ENCODE measurements around the gene OR10V1. TPM values are rescaled to one million over a fixed set of nuclear protein-coding genes. Genes with fewer than 3 reads are reported as not detected.

Gene OR10V1
- total RNA-seq, 1 experiment from 2014 or later = not detected

DNA sequence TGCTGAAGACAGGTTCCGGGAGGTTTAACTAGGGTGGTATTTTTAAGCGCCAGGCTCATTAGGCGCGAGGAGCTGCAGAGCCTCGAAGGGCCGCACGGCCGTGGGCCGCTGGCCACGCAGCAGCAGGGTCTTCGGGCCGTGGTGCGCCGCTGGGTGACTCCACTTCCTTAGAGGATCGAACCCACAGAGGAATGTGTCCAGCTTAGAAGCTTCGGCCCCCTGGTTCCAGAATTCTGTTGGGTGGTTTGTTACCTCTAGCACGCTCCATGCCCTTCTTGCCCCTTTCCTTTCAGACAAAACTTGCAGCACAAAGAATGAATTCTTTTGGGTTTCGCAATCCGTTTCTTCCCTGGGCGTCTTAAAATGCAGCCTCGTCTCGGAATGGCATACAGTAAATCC lies 44.0 kb downstream of the OR10V1 start:
- H3K27ac ChIP-seq (ENCODE audit: low read length) = peak overlapping the region; percentile 59
- no peaks in the 10 kb centered on the region for H3K27me3 ChIP-seq (ENCODE audit: low read length)
- peaks cover 39% of the 10 kb centered on the region for H3K79me2 ChIP-seq (ENCODE audit: low read length)
- no peaks in the 10 kb centered on the region for H3K9me2 ChIP-seq (replicated peaks; ENCODE audit: insufficient read depth, low read length)
- peak overlapping the region; percentile 98 for H3K4me2 ChIP-seq (ENCODE audit: low read depth, low read length, poor library complexity, severe bottlenecking)
- peaks cover 19% of the 10 kb centered on the region for H3K36me3 ChIP-seq (ENCODE audit: insufficient read depth, low read length)
- H3K9me3 ChIP-seq (ENCODE audit: low read length) = no peaks in the 10 kb centered on the region
- DNase-seq = no peak
- peak overlapping the region; percentile 96 for H3K4me3 ChIP-seq (ENCODE audit: low read length)
- peaks cover 10% of the 10 kb centered on the region; the same call in 1 of the 2 replicates for H4K20me1 ChIP-seq (ENCODE audit: insufficient read depth, low read depth, low read length)
- peak overlapping the region; percentile 79 for H3K9ac ChIP-seq (ENCODE audit: low read length)
- peak overlapping the region; percentile 89 for H2AFZ ChIP-seq (ENCODE audit: low read length)
- H3K4me1 ChIP-seq (ENCODE audit: low read length) = peaks cover 35% of the 10 kb centered on the region

GRCh38 chr11:59668950-59669610 lies 44.6 kb downstream of the OR10V1 start, which contains the start of gene PATL1:
Gene PATL1 (minus strand): TSS chr11:59669037. CDS start chr11:59668895, 142 bp downstream.
- H3K9ac ChIP-seq (ENCODE audit: low read length) = peak within 1 kb of the TSS; percentile 99
- H3K27ac ChIP-seq (ENCODE audit: low read length) = peak within 1 kb of the TSS; percentile 59
- peak; percentile 98 for DNase-seq
- peaks cover 21% of the 10 kb centered on the region for H3K36me3 ChIP-seq (ENCODE audit: insufficient read depth, low read length)
- H3K4me2 ChIP-seq (ENCODE audit: low read depth, low read length, poor library complexity, severe bottlenecking) = peak within 1 kb of the TSS; percentile 100
- H4K20me1 ChIP-seq (ENCODE audit: insufficient read depth, low read depth, low read length) = peaks cover 10% of the 10 kb centered on the region; the same call in 1 of the 2 replicates
- peaks cover 40% of the 10 kb centered on the region for H3K4me1 ChIP-seq (ENCODE audit: low read length)
- H3K9me3 ChIP-seq (ENCODE audit: low read length) = no peaks in the 10 kb centered on the region
- no peaks in the 10 kb centered on the region for H3K27me3 ChIP-seq (ENCODE audit: low read length)
- peaks cover 44% of the 10 kb centered on the region for H3K79me2 ChIP-seq (ENCODE audit: low read length)
- peak within 1 kb of the TSS; percentile 96 for H3K4me3 ChIP-seq (ENCODE audit: low read length)
- H2AFZ ChIP-seq (ENCODE audit: low read length) = peak within 1 kb of the TSS; percentile 90
- no peaks in the 10 kb centered on the region for H3K9me2 ChIP-seq (replicated peaks; ENCODE audit: insufficient read depth, low read length)

GRCh38 chr11:59668188-59668949 lies 45.3 kb downstream of the OR10V1 start:
- Histone ChIP-seq H3K9me2 (replicated peaks; ENCODE audit: insufficient read depth, low read length) (no peaks in the 10 kb centered on the region), H3K27ac (ENCODE audit: low read length) (peak overlapping the region; percentile 56; the same call in 1 of the 2 replicates), H4K20me1 (ENCODE audit: insufficient read depth, low read depth, low read length) (peaks cover 10% of the 10 kb centered on the region; the same call in 1 of the 2 replicates), H3K27me3 (ENCODE audit: low read length) (no peaks in the 10 kb centered on the region), H3K4me3 (ENCODE audit: low read length) (peak overlapping the region; percentile 96), H3K4me1 (ENCODE audit: low read length) (peaks cover 47% of the 10 kb centered on the region), H3K4me2 (ENCODE audit: low read depth, low read length, poor library complexity, severe bottlenecking) (peak overlapping the region; percentile 100), H3K36me3 (ENCODE audit: insufficient read depth, low read length) (peaks cover 26% of the 10 kb centered on the region), H2AFZ (ENCODE audit: low read length) (peak overlapping the region; percentile 90; the same call in 1 of the 2 replicates), H3K79me2 (ENCODE audit: low read length) (peaks cover 51% of the 10 kb centered on the region), H3K9me3 (ENCODE audit: low read length) (no peaks in the 10 kb centered on the region), H3K9ac (ENCODE audit: low read length) (peak overlapping the region; percentile 99)
- no peak for DNase-seq

DNA sequence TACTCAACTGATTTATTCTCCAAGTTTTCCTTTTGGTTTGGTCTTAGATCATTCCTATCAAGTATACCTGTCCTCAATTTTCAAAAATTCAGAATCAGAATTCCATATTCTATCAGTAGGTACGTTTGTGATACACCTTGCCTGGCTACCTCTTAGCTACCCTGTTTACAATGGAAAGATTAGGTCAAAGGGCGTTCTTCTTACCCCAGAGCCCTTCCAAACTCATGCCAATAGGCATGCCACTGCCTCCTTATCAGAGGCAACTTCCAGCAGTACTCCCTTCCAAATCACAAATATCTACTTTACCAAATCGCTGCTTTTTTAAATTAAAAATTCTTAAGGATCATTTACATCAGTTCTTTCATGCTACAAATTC lies 45.8 kb downstream of the OR10V1 start:
- H3K27ac ChIP-seq (ENCODE audit: low read length) = peak overlapping the region; percentile 56; the same call in 1 of the 2 replicates
- H3K9me3 ChIP-seq (ENCODE audit: low read length) = no peaks in the 10 kb centered on the region
- DNase-seq = no peak
- H3K79me2 ChIP-seq (ENCODE audit: low read length) = peaks cover 57% of the 10 kb centered on the region
- no peak overlapping the region for H2AFZ ChIP-seq (ENCODE audit: low read length)
- peak overlapping the region; percentile 96 for H3K4me3 ChIP-seq (ENCODE audit: low read length)
- H3K4me2 ChIP-seq (ENCODE audit: low read depth, low read length, poor library complexity, severe bottlenecking) = peak overlapping the region; percentile 100
- H3K36me3 ChIP-seq (ENCODE audit: insufficient read depth, low read length) = peaks cover 31% of the 10 kb centered on the region
- peaks cover 53% of the 10 kb centered on the region for H3K4me1 ChIP-seq (ENCODE audit: low read length)
- no peaks in the 10 kb centered on the region for H3K9me2 ChIP-seq (replicated peaks; ENCODE audit: insufficient read depth, low read length)
- peaks cover 10% of the 10 kb centered on the region; the same call in 1 of the 2 replicates for H4K20me1 ChIP-seq (ENCODE audit: insufficient read depth, low read depth, low read length)
- no peaks in the 10 kb centered on the region for H3K27me3 ChIP-seq (ENCODE audit: low read length)
- H3K9ac ChIP-seq (ENCODE audit: low read length) = peak overlapping the region; percentile 99

GRCh38 chr11:59666969-59667368 lies 46.7 kb downstream of the OR10V1 start:
- H3K27me3 ChIP-seq (ENCODE audit: low read length) = no peaks in the 10 kb centered on the region
- peak overlapping the region; percentile 96 for H3K4me3 ChIP-seq (ENCODE audit: low read length)
- peaks cover 40% of the 10 kb centered on the region for H3K36me3 ChIP-seq (ENCODE audit: insufficient read depth, low read length)
- H3K79me2 ChIP-seq (ENCODE audit: low read length) = peaks cover 65% of the 10 kb centered on the region
- peak overlapping the region; percentile 99; the same call in 1 of the 2 replicates for H3K9ac ChIP-seq (ENCODE audit: low read length)
- peak overlapping the region; percentile 100 for H3K4me2 ChIP-seq (ENCODE audit: low read depth, low read length, poor library complexity, severe bottlenecking)
- H4K20me1 ChIP-seq (ENCODE audit: insufficient read depth, low read depth, low read length) = peaks cover 10% of the 10 kb centered on the region; the same call in 1 of the 2 replicates
- H3K4me1 ChIP-seq (ENCODE audit: low read length) = peaks cover 61% of the 10 kb centered on the region
- H3K27ac ChIP-seq (ENCODE audit: low read length) = no peak overlapping the region
- H3K9me2 ChIP-seq (replicated peaks; ENCODE audit: insufficient read depth, low read length) = no peaks in the 10 kb centered on the region
- H2AFZ ChIP-seq (ENCODE audit: low read length) = no peak overlapping the region
- H3K9me3 ChIP-seq (ENCODE audit: low read length) = no peaks in the 10 kb centered on the region
- DNase-seq = no peak

Other genes starting within 250 kb of the OR10V1 start
- not detected in 2 replicates for gene OR4D10, start 240.5 kb downstream of the OR10V1 start, total RNA-seq (2014; rRNA removed; shearing (Covaris generic); ENCODE audit: low replicate concordance)
- not detected in 2 replicates for gene OR4D11, start 210.3 kb downstream of the OR10V1 start, total RNA-seq (2014; rRNA removed; shearing (Covaris generic); ENCODE audit: low replicate concordance)
- gene OR4D9, start 202.3 kb downstream of the OR10V1 start, total RNA-seq (2014; rRNA removed; shearing (Covaris generic); ENCODE audit: low replicate concordance) = 0.18 TPM in 1 of 2 replicates, not detected in the other
- gene OSBP, start 98.1 kb downstream of the OR10V1 start, total RNA-seq (2014; rRNA removed; shearing (Covaris generic); ENCODE audit: low replicate concordance) = 17.2 and 29.7 TPM in 2 replicates
- 14.2 and 31.9 TPM in 2 replicates for gene PATL1, start 44.8 kb downstream of the OR10V1 start, total RNA-seq (2014; rRNA removed; shearing (Covaris generic); ENCODE audit: low replicate concordance)
- gene STX3, start 41.5 kb upstream of the OR10V1 start, total RNA-seq (2014; rRNA removed; shearing (Covaris generic); ENCODE audit: low replicate concordance) = 7.9 and 14.6 TPM in 2 replicates
- gene MRPL16, start 96.9 kb upstream of the OR10V1 start, total RNA-seq (2014; rRNA removed; shearing (Covaris generic); ENCODE audit: low replicate concordance) = 70.1 and 81.6 TPM in 2 replicates
- not detected in 2 replicates for gene CBLIF, start 131.7 kb upstream of the OR10V1 start, total RNA-seq (2014; rRNA removed; shearing (Covaris generic); ENCODE audit: low replicate concordance)
- not detected in 2 replicates for gene TCN1, start 152.6 kb upstream of the OR10V1 start, total RNA-seq (2014; rRNA removed; shearing (Covaris generic); ENCODE audit: low replicate concordance)
- not detected in 2 replicates for gene OOSP3, start 164.9 kb upstream of the OR10V1 start, total RNA-seq (2014; rRNA removed; shearing (Covaris generic); ENCODE audit: low replicate concordance)
- gene OOSP1, start 224.6 kb upstream of the OR10V1 start, total RNA-seq (2014; rRNA removed; shearing (Covaris generic); ENCODE audit: low replicate concordance) = not detected in 2 replicates